Coronary artery (tissue), 2 donors: ENCODE data around the gene TLE4.
A peak's percentile ranks its signal among the peaks of the same experiment; 100 is the strongest.

Source experiments
- DNase-seq: peaks from one replicate; pipeline ENCODE4 v3.0.0-alpha.2; 2017; ENCODE audit warnings: low spot score
- H3K27ac ChIP-seq, 2 donors: fragments of 200-600 bp; sonication (generic); one replicate each; pipeline ENCODE4 v1.5.1; 2016 to 2019
- H3K4me3 ChIP-seq: fragments of 200-600 bp; sonication (generic); 2 replicates; pipeline ENCODE4 v1.5.1; 2016; ENCODE audit warnings: mild to moderate bottlenecking, moderate library complexity
- CTCF ChIP-seq: fragments of 200-600 bp; sonication (generic); IDR thresholded peaks from one replicate; pipeline ENCODE4 v1.5.1; 2019; ENCODE audit warnings: antibody characterized with exemption

TLE4 gene

DNA sequence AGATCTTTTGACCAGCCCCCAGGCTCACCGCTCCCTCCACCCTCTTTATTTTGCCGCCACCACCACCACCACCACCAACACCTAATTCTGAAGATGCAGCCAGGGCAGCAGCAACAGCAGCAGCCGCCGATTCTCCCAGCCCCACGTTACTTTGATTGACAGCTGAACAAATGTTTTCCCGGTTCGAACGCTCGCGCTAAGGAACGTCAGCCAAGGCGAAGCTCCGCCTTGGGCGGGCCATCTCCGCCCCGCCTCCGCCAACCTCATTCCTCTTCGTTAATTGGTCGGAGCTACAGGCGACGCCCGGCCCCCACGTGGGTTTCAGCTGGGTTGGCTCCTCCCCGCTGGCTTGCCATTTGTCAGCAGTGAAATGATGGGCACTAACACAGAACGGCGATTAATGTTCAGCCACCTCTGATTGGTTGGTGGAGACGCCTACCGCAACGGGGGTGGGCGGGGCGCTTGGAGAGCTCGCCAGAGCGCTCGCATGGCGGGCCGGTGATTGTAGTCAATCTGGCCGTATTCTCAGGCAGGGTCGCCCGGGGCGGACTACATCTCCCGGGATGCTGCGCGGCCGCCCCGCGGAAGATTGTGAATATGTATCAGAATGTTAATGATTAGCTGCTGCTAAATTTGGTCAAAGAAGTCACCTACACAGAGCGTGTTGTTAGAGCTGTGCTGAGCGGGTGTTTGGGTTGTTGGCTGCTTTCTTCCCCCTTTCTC, at the start of gene TLE4:
TSS of gene TLE4 (plus strand) at position 657 of the 723 bp plus-strand sequence. CDS start 826 bp downstream, outside the sequence.
- no peak for TF ChIP-seq CTCF
- peak; percentile 100 for DNase-seq
- Histone ChIP-seq H3K27ac (peak within 1 kb of the TSS; percentile 94 to 96), H3K4me3 (peak within 1 kb of the TSS; percentile 91)

DNA sequence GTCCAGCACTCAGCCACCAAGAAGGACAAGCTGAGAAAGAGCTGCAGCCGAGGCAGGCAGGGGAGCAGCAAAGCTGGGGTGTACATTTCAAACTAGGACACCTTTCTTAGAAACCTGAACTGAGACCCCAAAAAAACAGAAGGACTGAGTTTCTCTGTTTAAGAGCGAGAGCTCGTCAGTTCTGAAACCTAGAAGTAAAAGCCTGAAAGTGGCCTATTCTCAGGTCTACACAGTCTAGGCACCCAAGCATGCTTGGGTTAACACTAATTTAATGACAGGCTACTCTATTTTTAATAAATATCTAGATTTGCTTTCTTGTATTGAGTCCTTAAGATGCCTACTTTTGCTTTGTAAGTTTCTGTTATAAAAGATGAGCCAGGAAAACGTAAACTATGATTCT, 49.0 kb upstream of the TLE4 start:
- no peak for DNase-seq
- no peak for TF ChIP-seq CTCF
- Histone ChIP-seq H3K27ac (no peak overlapping the region), H3K4me3 (no peak overlapping the region)

GRCh38 chr9:79524266-79524665, 47.5 kb upstream of the TLE4 start:
- TF ChIP-seq CTCF = no peak
- H3K27ac ChIP-seq = no peak overlapping the region
- DNase-seq = no peak
- H3K4me3 ChIP-seq = no peak overlapping the region

GRCh38 chr9:79526149-79526672, 45.6 kb upstream of the TLE4 start:
- DNase-seq = no peak
- no peak overlapping the region for H3K27ac ChIP-seq
- H3K4me3 ChIP-seq = no peak overlapping the region
- no peak for TF ChIP-seq CTCF

GRCh38 chr9:79535534-79535933, 36.2 kb upstream of the TLE4 start:
- H3K4me3 ChIP-seq = no peak overlapping the region
- DNase-seq = no peak
- TF ChIP-seq CTCF = no peak
- no peak overlapping the region for H3K27ac ChIP-seq

GRCh38 chr9:79537838-79538237, 33.9 kb upstream of the TLE4 start:
- H3K27ac ChIP-seq = no peak overlapping the region
- no peak for TF ChIP-seq CTCF
- DNase-seq = no peak
- H3K4me3 ChIP-seq = no peak overlapping the region
